Measurements from ENCODE around the gene LPCAT3. TPM values are rescaled to one million over a fixed set of nuclear protein-coding genes. Genes with fewer than 3 reads are reported as not detected.
A peak's percentile ranks its signal among the peaks of the same experiment; 100 is the strongest.

Gene LPCAT3
- total and polyA plus RNA-seq, 2 of the 13 experiments (the other 11 are each of a cell fraction or from before 2014, with no cell fraction given) = 44.5 to 64.3 TPM

DNA sequence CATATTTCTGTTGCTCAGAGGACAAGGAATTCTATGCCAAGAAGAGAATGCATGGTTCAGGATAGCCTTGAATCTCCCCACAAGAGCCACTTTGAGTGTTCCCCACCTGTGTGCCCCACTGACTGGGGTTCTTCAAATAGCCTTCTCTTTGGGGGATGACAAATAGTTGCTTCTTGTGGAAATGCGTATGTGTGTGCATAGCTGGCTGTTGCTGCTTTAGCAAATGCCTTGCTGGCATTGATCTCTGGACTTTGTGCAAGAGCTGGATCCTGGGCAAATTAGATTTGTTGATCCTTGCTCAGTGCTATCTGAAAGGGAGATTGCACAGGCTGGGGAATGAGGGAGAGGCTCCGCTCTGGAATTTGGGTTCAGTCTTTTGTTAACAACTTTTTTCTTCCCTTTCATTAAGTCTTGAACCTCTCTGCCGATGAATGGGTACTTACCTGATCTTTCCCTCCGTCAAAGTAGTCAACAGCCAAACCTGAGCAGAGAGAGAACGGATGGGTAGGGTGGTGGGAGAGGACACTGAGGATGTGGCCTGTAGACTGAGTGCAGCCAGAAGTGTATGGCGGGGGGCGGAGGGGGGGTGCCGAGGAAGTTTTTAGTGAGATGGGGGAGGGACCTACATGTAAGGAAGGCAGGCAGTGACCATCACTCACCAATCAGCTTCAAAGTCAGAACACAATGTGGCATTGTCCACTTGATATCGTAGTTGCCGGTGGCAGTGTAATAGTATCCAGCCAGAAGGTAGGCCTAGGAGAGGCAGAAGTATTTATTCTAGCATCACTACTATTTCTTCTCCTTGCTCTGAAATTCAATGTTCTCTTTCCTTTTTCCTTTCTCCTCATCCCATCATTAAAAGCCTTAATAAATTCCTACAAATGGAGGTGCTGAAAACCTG is 36.9 kb downstream of the LPCAT3 start (continued):
- TF ChIP-seq, protein P1, sequence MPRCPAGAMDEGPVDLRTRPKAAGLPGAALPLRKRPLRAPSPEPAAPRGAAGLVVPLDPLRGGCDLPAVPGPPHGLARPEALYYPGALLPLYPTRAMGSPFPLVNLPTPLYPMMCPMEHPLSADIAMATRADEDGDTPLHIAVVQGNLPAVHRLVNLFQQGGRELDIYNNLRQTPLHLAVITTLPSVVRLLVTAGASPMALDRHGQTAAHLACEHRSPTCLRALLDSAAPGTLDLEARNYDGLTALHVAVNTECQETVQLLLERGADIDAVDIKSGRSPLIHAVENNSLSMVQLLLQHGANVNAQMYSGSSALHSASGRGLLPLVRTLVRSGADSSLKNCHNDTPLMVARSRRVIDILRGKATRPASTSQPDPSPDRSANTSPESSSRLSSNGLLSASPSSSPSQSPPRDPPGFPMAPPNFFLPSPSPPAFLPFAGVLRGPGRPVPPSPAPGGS (CRISPR knock-in tag; IDR thresholded peaks at IDR 0.05) = peak; percentile 36; the same call in 1 of the 2 replicates
- TF ChIP-seq, protein P2, sequence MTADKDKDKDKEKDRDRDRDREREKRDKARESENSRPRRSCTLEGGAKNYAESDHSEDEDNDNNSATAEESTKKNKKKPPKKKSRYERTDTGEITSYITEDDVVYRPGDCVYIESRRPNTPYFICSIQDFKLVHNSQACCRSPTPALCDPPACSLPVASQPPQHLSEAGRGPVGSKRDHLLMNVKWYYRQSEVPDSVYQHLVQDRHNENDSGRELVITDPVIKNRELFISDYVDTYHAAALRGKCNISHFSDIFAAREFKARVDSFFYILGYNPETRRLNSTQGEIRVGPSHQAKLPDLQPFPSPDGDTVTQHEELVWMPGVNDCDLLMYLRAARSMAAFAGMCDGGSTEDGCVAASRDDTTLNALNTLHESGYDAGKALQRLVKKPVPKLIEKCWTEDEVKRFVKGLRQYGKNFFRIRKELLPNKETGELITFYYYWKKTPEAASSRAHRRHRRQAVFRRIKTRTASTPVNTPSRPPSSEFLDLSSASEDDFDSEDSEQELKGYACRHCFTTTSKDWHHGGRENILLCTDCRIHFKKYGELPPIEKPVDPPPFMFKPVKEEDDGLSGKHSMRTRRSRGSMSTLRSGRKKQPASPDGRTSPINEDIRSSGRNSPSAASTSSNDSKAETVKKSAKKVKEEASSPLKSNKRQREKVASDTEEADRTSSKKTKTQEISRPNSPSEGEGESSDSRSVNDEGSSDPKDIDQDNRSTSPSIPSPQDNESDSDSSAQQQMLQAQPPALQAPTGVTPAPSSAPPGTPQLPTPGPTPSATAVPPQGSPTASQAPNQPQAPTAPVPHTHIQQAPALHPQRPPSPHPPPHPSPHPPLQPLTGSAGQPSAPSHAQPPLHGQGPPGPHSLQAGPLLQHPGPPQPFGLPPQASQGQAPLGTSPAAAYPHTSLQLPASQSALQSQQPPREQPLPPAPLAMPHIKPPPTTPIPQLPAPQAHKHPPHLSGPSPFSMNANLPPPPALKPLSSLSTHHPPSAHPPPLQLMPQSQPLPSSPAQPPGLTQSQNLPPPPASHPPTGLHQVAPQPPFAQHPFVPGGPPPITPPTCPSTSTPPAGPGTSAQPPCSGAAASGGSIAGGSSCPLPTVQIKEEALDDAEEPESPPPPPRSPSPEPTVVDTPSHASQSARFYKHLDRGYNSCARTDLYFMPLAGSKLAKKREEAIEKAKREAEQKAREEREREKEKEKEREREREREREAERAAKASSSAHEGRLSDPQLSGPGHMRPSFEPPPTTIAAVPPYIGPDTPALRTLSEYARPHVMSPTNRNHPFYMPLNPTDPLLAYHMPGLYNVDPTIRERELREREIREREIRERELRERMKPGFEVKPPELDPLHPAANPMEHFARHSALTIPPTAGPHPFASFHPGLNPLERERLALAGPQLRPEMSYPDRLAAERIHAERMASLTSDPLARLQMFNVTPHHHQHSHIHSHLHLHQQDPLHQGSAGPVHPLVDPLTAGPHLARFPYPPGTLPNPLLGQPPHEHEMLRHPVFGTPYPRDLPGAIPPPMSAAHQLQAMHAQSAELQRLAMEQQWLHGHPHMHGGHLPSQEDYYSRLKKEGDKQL (CRISPR knock-in tag; IDR thresholded peaks at IDR 0.05; ENCODE audit: low read depth) = no peak
- TF ChIP-seq ZNF484 (CRISPR knock-in tag; IDR thresholded peaks at IDR 0.05; ENCODE audit: borderline replicate concordance, low read depth) = no peak
- peak; percentile 47; the same call in 1 of the 2 replicates for TF ChIP-seq ZNF709 (CRISPR knock-in tag; IDR thresholded peaks at IDR 0.05)
- no peak for TF ChIP-seq ZNF670 (CRISPR knock-in tag; IDR thresholded peaks at IDR 0.05; ENCODE audit: borderline replicate concordance)
- no peak for TF ChIP-seq SOX6 (IDR thresholded peaks at IDR 0.05)
- TF ChIP-seq SOX6 (CRISPR knock-in tag; IDR thresholded peaks at IDR 0.05) = peak; percentile 82
- TF ChIP-seq ZNF354B (CRISPR knock-in tag; IDR thresholded peaks at IDR 0.05) = no peak
- TF ChIP-seq ZNF660 (CRISPR knock-in tag; IDR thresholded peaks at IDR 0.05; ENCODE audit: borderline replicate concordance, low read depth) = no peak
- TF ChIP-seq, protein P3, sequence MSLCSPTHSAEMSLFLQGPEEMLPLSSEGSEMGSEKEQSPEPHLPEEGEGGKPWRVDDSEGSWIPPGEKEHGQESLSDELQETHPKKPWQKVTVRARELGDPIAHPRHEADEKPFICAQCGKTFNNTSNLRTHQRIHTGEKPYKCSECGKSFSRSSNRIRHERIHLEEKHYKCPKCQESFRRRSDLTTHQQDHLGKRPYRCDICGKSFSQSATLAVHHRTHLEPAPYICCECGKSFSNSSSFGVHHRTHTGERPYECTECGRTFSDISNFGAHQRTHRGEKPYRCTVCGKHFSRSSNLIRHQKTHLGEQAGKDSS (CRISPR knock-in tag; IDR thresholded peaks at IDR 0.05; ENCODE audit: borderline replicate concordance, low read depth) = peak; percentile 38; the same call in 1 of the 2 replicates
- TF ChIP-seq ZNF343 (CRISPR knock-in tag; IDR thresholded peaks at IDR 0.05) = no peak
- TF ChIP-seq TOPORS (CRISPR knock-in tag; IDR thresholded peaks at IDR 0.05) = peak; percentile 58; the same call in 1 of the 2 replicates
- TF ChIP-seq ZBTB7B (CRISPR knock-in tag; IDR thresholded peaks at IDR 0.05) = 0 out of 2 replicates have a peak, but pooled peaks have one; percentile 46
- TF ChIP-seq, protein P4, sequence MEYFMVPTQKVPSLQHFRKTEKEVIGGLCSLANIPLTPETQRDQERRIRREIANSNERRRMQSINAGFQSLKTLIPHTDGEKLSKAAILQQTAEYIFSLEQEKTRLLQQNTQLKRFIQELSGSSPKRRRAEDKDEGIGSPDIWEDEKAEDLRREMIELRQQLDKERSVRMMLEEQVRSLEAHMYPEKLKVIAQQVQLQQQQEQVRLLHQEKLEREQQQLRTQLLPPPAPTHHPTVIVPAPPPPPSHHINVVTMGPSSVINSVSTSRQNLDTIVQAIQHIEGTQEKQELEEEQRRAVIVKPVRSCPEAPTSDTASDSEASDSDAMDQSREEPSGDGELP (IDR thresholded peaks at IDR 0.05; ENCODE audit: borderline replicate concordance, low read depth) = no peak
- no peak for TF ChIP-seq ZFYVE20 (CRISPR knock-in tag; IDR thresholded peaks at IDR 0.05; ENCODE audit: borderline replicate concordance, low read depth)
- TF ChIP-seq TCF7 (IDR thresholded peaks at IDR 0.05; ENCODE audit: low read depth) = peak; percentile 69
- peak; percentile 95 for TF ChIP-seq NCOR1 (IDR thresholded peaks at IDR 0.05; ENCODE audit: borderline replicate concordance, low read length)
- no peak for TF ChIP-seq SP4 (CRISPR knock-in tag; IDR thresholded peaks at IDR 0.05)
- TF ChIP-seq ARNTL (CRISPR knock-in tag; IDR thresholded peaks at IDR 0.05) = no peak
- TF ChIP-seq ASH2L (IDR thresholded peaks at IDR 0.05; ENCODE audit: insufficient read length, low read depth, low read length) = peak; percentile 88
- TF ChIP-seq ZNF432 (CRISPR knock-in tag; IDR thresholded peaks at IDR 0.05; ENCODE audit: borderline replicate concordance) = no peak

Measured in HepG2 (cell line).